Activated effector memory CD4-positive, alpha-beta T cell treated with Interleukin-2 at 50 U/mL for 16 hours (primary cell): ENCODE results near the gene NEGR1.

Experiments used
- DNase-seq: peaks from one replicate; pipeline ENCODE4 v3.0.0-alpha.2; 2020

Gene NEGR1

DNA sequence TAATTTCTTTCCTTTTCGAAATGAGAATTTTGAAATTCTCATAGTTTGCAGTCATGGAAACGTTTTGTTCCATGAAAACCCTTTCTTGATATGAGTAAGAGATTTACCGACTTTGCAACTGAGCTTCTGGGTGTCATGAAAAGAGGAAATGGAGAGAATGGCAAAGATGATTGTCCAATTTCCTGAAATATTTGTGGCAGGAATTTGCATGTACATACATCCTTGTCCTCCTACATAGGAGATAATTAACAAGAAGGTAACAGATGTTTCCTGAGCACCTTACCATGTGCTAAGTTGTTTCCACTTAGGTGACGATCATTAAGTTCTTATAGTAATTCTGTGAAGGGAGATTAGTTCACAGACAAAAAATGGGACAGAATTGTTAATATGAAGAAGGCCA, 170.7 kb downstream of the NEGR1 start:
- no peak for DNase-seq

GRCh38 chr1:72109916-72110315, 172.4 kb downstream of the NEGR1 start:
- no peak for DNase-seq

DNA sequence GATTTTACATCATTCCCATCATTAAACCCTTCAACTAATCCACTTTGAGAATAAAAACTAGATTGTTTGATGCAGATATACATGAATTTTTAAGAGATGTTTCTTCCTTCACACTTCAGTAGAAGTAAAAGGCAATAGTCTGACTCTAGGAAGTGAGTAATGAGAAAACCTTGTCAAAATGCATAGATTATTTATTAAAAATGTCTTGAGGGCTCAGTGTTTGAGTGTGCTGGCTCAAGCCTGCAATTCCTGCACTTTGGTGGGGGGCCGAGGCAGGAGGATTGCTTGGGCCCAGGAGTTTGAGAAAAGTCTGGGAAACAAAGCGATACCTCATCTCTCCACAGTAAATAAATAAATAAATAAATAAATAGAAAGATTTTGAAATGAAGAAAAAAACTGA, 177.1 kb downstream of the NEGR1 start:
- no peak for DNase-seq

DNA sequence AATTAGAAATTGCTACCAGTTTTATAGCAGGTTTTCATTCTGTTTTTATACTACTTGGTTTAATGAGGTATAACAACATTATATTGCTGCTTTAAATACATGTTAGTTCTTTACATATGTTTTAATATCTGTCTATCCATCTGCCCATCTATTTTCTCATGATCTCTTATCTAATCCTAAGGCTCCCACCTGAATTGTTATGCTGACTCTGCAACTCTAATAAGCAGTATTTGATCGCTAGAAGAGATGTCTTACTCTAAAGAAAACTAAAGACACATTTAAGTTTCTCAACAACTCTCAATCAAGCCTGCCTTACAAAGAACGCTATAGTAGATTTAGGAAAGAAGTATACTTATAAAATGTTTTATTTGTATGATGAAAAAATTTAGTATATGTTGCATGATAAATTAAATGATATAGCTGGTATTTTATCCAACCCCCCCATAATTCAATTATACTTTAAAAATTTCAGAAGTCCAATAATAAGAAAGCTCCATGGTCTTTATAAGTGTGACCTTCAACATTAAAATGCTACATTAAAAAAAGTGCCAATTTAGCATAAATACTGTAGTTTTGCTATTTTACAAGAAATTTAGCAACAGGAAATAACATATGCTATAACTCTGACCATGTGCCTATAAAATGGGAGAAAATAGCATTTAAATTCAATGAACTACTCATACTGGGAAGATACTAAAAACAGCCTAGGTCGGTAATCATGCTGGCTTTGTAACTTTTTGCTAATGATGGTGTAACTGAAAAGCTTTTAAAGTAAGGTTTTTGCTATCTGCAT, 180.3 kb downstream of the NEGR1 start:
- no peak for DNase-seq

- no peak for DNase-seq
Measured at GRCh38 chr1:72100771-72101170, 181.6 kb downstream of the NEGR1 start.

GRCh38 chr1:72097851-72098570, 184.3 kb downstream of the NEGR1 start:
- DNase-seq = no peak

GRCh38 chr1:72094209-72094608, 188.1 kb downstream of the NEGR1 start:
- DNase-seq = no peak

DNA sequence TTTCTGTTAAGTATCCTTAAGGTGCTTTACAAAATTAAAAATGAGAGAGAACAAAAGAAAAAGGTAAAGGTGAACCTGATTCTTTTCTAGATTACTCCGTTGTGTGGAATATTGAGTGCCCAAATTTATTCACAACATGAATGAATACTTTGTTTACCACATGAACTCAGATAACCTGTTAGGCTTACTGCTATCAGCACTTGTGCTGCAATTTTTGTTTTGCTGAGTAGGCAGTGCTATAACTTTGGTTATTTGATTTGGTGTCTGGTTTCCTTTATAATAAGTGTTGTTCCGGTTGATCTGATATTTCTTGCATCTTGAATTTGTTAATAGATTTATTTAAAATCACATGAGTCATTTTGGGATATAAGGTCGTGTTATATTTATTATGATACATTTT, 195.9 kb downstream of the NEGR1 start:
- DNase-seq = no peak

GRCh38 chr1:72075425-72075824, 206.9 kb downstream of the NEGR1 start:
- no peak for DNase-seq

- DNase-seq = no peak
Measured at GRCh38 chr1:72066431-72066830, 215.9 kb downstream of the NEGR1 start.

DNA sequence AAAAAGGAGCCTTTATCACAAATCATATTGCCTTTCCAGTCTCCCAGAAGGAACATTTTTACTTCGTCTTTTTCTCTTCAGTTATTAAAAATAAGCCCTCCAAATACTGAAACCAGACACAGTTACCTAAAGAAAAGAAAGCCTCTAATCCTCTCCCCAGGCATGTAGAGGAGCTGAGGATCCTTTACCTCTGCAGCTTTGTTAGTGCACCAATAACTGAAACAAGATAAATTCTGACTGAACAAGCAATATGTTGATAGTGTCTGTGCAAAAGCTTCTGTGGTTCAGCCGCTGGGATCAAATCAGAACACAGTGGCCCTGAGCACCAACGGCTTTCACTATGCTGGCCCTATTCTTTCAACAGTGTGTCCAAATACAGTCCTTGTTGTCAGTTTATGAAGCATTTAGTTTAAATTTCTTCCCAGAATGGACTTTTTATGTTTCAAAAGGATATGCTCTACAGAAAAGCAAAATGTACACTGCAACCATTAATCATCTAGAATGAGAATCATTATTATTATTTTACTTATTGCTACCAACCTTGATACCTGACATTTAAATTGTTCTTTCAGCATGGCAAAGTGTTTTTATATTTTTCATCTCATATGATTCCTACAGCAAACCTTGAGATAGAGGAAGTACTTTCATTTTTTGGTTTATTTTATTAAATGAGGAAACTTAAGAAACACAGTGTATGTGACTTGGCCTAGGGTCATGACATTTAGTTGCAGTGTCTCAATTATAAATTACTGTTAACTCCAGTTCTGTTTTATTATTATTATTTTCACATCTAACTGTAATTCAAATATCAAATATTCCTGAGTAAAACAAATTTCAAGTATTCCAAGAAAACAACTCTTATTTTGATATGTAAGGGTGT, 217.9 kb downstream of the NEGR1 start:
- DNase-seq = no peak

GRCh38 chr1:72063364-72064044, 218.8 kb downstream of the NEGR1 start:
- DNase-seq = no peak

DNA sequence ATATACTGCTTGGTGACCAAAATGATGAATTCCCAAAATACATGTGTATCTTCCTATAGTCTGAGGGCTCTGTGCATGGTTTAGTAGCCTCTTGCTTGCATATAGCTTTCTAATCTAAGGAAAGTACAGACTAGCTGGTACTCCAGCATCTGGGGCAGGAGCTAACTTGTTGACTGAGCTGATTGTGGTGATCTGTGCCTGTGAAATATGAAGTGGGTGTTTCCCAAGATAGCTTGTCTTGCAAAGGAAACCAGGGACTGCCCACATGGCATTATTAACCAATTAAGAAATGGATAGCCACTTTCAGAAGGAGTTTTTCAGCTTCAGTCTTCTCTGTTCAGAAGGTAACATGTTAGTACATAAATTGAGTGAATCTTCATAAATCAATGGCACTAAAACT, 219.8 kb downstream of the NEGR1 start:
- no peak for DNase-seq

DNA sequence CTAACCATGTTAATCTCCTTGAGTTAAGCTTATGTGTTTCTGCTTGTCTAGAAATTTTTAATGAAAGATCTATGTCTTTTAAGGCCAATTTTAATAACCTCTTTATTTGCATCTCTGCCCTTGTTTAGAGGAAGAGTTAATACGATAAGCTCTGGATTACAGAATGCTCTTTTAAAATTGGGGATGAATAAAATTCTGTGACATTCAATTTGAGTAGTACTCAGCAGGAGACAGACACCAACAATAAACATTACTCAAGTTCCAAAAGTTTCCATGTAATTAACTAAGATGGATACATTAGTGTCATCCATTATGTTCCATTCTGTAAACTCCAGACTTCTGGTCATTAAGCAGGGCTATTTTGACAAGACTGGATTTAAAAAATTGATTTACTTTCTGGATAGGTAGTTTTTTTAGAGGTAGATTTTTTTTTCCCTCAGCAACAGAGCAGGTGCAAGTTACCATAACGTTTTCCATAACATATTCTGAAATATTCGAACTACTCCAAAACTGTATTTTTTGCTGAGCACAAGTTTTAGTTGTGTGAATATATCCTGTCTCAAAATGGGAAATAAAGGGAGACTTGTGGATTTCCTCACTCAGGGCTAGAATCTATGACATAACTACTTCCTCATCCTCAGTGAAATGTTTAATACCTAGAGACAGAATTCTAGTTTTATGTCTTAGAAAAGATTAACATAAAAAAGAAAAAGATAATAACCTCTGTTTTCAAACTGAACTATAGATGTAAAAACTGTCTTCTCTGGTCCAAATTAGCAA, 221.7 kb downstream of the NEGR1 start:
- DNase-seq = no peak

GRCh38 chr1:72056516-72056915, 225.8 kb downstream of the NEGR1 start:
- DNase-seq = no peak

GRCh38 chr1:72051538-72051937, 230.8 kb downstream of the NEGR1 start:
- DNase-seq = no peak

DNA sequence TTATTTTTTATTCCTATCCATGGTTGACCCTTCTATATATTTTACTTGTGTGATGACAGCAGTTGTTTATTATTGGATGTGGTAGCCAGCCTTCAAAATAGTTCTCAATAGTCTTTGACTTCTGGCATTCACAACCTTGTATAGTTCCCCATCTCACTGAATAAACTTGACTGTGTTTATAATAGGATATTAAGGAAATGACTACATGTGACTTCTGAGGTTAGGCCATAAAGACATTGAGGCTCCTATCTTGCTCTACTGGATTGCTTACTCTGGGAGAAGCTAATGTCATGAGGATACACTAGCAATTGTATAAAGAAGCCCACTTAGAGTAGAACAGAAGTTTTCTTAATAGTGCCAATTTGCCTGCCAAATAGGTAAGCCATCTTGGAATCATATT, 231.8 kb downstream of the NEGR1 start:
- no peak for DNase-seq

DNA sequence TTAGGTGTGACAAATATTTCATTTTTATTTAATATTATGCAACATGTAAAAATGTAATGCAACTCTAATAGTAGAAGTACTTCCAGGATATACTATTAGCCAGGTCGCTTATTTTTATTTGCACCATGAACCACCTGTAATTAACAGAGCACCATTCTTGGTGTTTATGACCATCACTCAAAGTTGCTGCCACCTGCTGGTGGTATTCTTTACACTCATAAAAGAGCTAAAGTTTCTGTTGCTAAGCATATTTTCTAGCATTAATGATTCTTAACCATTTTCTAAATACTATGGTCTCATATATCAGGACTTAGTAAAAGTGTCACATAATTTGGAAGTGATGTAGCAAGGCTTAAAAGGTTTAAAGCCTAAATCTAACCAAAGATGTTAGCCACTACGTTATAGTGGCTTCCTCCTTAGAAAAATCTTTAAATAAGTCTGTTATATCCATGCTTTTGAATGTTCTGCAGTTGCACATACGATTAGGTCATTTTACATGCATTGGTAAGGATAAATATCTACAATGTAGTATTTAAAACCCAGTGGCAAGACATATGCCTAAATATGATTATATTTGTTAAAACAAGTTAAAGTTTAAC, 244.5 kb downstream of the NEGR1 start:
- no peak for DNase-seq

GRCh38 chr1:72034827-72035226, 247.5 kb downstream of the NEGR1 start:
- DNase-seq = no peak

DNA sequence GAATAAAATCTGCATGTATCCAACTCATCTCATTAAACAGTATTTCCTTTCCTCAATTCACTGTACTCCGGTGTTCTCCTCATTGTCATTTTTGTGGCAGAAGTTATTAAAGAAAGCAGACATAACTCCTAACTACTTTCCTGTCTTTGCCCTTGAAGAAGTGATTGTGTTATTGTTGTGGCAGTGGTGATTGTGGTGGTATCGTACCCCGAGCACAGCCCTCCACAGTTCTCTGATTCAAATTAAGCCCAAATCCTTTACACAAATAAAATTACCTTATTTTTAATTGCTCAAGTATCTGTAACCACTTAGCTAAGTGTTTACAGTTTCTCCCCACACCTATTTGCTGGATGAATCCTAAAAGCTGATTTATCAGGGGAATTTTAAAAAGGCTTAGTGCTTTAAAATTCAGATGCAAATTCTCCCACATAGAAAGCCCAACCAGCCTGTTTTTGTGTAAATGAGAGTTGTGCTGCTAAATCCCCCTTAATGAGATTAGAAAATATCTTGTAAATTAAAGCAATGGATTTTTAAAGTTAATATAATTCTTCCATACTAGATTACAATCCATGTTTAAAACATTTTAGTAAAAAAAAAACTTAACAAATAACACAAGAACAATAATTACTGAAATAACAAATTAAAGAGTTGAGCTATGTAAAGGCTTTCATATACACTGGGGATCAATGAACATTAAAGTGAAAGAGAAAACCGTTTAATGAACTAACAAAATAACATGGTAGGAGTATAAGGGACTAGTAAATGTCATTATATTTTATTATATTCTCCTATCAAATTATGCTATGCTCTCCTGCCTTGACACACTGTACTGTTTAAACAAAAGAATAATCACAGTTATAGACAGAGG, 259.0 kb downstream of the NEGR1 start:
- DNase-seq = no peak

- DNase-seq = no peak
Measured at GRCh38 chr1:72018562-72018961, 263.8 kb downstream of the NEGR1 start.
